HG03045 (cell line): Measurements from ENCODE around the gene ARHGAP29.

Experiments used
- ATAC-seq: cut with Tn5 transposase; IDR thresholded peaks from one replicate; pipeline ENCODE4 v1.9.1; 2021; ENCODE audit warnings: mild to moderate bottlenecking, moderate library complexity; ENCODE audit not compliant: unreplicated experiment

The ARHGAP29 gene

GRCh38 chr1:94237291-94238226, at the start of gene ARHGAP29:
Gene ARHGAP29, minus strand, starts transcription at chr1:94237584. Its CDS starts 5,973 bp downstream, at chr1:94231611.
- ATAC-seq: peak; percentile 78

GRCh38 chr1:94286864-94287437, 49.6 kb upstream of the ARHGAP29 start:
- no peak for ATAC-seq

GRCh38 chr1:94285031-94285654, 47.8 kb upstream of the ARHGAP29 start:
- no peak for ATAC-seq

- ATAC-seq: no peak
These were observed 47.1 kb upstream of the ARHGAP29 start for GRCh38 chr1:94284476-94284875.

GRCh38 chr1:94283462-94283861, 46.1 kb upstream of the ARHGAP29 start:
- no peak for ATAC-seq

- ATAC-seq: no peak
These were observed 44.8 kb upstream of the ARHGAP29 start for GRCh38 chr1:94282143-94282711.

- no peak for ATAC-seq
These were observed 44.2 kb upstream of the ARHGAP29 start for GRCh38 chr1:94281361-94282142.

GRCh38 chr1:94280541-94280940, 43.2 kb upstream of the ARHGAP29 start:
- ATAC-seq: no peak

- no peak for ATAC-seq
These were observed 42.1 kb upstream of the ARHGAP29 start for GRCh38 chr1:94279462-94279861.

- no peak for ATAC-seq
These were observed 41.7 kb upstream of the ARHGAP29 start for GRCh38 chr1:94279038-94279437.

GRCh38 chr1:94276988-94277434, 39.6 kb upstream of the ARHGAP29 start:
- no peak for ATAC-seq

GRCh38 chr1:94275083-94275482, 37.7 kb upstream of the ARHGAP29 start:
- no peak for ATAC-seq

- ATAC-seq: no peak
These were observed 37.2 kb upstream of the ARHGAP29 start for GRCh38 chr1:94274561-94274960.

GRCh38 chr1:94273111-94273510, 35.7 kb upstream of the ARHGAP29 start:
- ATAC-seq: no peak

- ATAC-seq: no peak
These were observed 35.0 kb upstream of the ARHGAP29 start for GRCh38 chr1:94272388-94272787.

- no peak for ATAC-seq
These were observed 34.0 kb upstream of the ARHGAP29 start for GRCh38 chr1:94271373-94271772.

GRCh38 chr1:94270801-94271203, 33.4 kb upstream of the ARHGAP29 start:
- ATAC-seq: no peak

- no peak for ATAC-seq
These were observed 32.5 kb upstream of the ARHGAP29 start for GRCh38 chr1:94269921-94270320.

- no peak for ATAC-seq
These were observed 28.5 kb upstream of the ARHGAP29 start for GRCh38 chr1:94265906-94266305.

- no peak for ATAC-seq
These were observed 27.6 kb upstream of the ARHGAP29 start for GRCh38 chr1:94265011-94265422.
